ENCODE results near the gene TMEM145.

- TF ChIP-seq POLR2A (IDR thresholded peaks at IDR 0.05; ENCODE audit: low read depth), result no peak
- TF ChIP-seq CTCF (IDR thresholded peaks at IDR 0.05), result no peak
- no peak for TF ChIP-seq POLR2AphosphoS5 (IDR thresholded peaks at IDR 0.05)
- no peak for TF ChIP-seq EP300 (IDR thresholded peaks at IDR 0.05)
Observed at GRCh38 chr19:42355896-42356295, 42.8 kb downstream of the TMEM145 start.

All from esophagus muscularis mucosa (tissue), 4 donors.